Stimulated activated CD8-positive, alpha-beta memory T cell treated with anti-CD3 and anti-CD28 coated beads, Interleukin-15, amount 100 ng/mL, for 1 hour (primary cell): ENCODE results near the gene CPSF7.

Experiments
- DNase-seq: peaks from one replicate; pipeline ENCODE4 v3.0.0-alpha.2; 2020; ENCODE audit warnings: low read depth

The CPSF7 gene

DNA sequence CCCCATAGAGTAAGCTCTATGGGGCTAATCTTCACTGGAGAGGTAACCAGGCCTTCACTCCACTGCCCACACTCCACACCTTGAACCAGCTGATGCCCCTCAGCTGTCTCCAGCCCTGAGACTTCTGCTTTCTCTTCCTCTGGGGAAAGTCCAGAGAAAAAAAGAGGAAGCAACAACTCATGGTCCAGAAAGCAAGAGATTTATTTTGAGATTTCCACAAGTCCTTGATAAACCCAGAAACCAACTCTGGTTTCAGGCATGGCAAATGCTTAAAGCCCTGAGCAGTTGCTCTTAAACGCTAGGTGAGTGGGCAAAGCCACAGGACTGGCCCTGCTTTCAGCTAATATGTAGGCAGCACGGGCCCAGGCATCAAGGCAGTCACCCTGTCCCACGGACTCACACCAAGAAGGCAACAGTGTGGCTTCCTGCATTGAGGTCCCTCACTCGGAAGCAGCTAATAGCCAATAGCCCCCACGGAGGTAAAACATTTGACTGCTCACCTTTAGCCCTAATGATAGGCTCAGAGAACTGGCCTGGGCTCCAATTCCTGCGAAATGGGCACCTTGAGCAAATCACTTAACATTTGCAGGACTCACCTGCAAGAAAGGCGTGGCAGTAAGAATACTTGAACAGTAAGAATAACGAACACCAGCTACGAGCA is 72.4 kb downstream of the CPSF7 start:
- DNase-seq: no peak

DNA sequence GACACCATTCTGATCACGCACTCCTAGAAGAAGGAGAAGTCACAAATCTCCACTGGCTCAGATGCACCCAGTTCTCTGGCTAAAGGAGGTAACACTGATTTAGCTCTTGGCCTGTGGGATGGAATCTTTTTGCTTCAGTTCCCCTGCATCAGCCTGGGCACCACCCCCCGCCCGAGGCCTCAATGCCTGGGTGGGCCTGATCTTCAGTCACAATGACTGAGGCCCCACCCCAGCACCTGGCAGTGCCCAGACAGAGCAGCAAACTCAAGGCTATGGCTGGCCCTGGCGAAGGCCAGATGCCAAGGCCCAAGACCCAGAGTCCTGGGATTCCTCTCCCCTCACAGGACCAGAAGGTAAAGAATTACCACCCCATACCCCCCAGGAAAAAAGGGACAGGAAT is 73.1 kb downstream of the CPSF7 start:
- DNase-seq: no peak

DNA sequence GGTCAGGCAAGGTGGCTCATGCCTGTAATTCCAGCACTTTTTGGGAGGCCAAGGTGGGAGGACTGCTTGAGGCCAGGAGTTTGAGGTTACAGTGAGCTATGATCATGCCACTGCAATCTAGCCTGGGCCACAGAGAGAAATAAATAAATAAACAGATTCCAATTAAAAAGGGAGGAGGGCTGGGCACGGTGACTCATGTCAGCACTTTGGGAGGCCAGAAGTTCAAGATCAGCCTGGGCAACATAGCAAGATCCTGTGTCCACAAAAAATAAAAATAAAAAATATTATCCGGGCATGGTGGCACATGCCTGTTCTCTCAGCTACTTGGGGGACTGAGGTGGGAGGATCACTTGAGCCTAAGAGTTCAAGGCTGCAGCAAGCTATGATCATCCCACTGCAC is 75.6 kb downstream of the CPSF7 start:
- DNase-seq: no peak

DNA sequence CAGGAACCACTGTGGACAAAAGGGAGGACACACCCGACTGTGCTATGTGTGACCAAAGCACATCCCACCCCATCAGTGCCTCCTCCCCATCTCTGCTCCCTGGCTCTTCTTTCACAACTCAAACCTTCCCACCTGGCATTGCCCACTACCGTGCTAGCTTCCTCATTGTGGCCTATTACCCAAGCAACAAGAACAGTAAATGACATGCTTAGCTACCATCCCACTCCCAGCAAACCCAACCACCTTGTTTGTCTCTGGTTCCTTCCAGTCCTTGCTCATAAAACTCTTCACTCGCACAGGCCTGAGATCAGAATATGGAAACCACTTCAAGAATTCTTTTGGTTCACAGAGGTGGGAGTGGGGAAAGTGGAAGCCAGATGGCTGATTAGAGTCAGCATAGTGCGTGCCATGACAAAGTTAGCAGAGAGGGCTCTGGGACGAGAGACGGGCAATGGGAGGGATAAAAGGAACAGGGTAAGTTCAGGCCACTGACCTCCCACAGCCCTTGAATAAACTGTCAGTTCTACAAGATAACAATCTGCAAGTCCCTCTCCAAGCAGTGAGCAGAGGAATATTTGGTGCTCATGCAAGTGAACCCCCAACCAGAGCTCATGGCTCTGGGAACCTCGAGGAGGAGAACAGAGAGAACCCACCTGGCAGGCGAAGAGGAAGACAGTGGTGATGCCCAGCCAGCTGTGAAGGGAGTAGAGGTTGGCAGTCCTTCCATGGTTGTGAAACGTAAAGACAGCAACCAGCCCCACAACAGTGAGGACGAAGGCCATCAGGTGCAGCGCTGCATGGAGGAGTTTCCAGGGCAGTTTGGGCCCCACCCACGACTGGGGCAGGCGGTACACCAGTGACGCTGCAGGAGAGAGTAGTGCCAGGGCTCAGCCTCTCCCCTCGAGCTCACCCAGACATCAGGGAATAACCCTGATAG is 76.4 kb downstream of the CPSF7 start:
- DNase-seq: no peak
